H1 (cell line): Measurements from ENCODE around the gene ACTG1. TPM values are rescaled to one million over a fixed set of nuclear protein-coding genes. Genes with fewer than 3 reads are reported as not detected.

Source experiments
- CTBP2 ChIP-seq: IDR thresholded peaks from 2 replicates; pipeline ENCODE4 v1.7.0; 2011; ENCODE audit warnings: borderline replicate concordance, mild to moderate bottlenecking, moderate library complexity, mixed read lengths, low read length; ENCODE audit not compliant: insufficient read depth, insufficient read length
- EGR1 ChIP-seq: IDR thresholded peaks from 2 replicates; pipeline ENCODE4 v1.6.1; 2011; ENCODE audit warnings: low read depth, low read length, borderline replicate concordance
- FOSL1 ChIP-seq: IDR thresholded peaks from 2 replicates; pipeline ENCODE4 v1.6.1; 2011; ENCODE audit warnings: mild to moderate bottlenecking, low read depth, low read length, moderate library complexity; ENCODE audit not compliant: insufficient read depth
- GABPA ChIP-seq: IDR thresholded peaks from 2 replicates; pipeline ENCODE4 v1.6.1; 2011; ENCODE audit warnings: mild to moderate bottlenecking, low read length, moderate library complexity, borderline replicate concordance; ENCODE audit not compliant: insufficient read depth
- JUN ChIP-seq: IDR thresholded peaks from 2 replicates; pipeline ENCODE4 v1.6.1; 2011; ENCODE audit warnings: low read depth, mild to moderate bottlenecking, improper control_type of control experiment, low read length
- KDM1A ChIP-seq: fragments of 200-600, 300-600 bp; sonication (generic); IDR thresholded peaks from 2 replicates; pipeline ENCODE4 v1.7.1; 2016; ENCODE audit warnings: mild to moderate bottlenecking, low read length, borderline replicate concordance
- KDM4A ChIP-seq: IDR thresholded peaks from one replicate; pipeline ENCODE4 v1.7.1; 2012; ENCODE audit warnings: low read depth, mild to moderate bottlenecking, moderate library complexity, low read length, inconsistent platforms; ENCODE audit not compliant: severe bottlenecking
- RBBP5 ChIP-seq: IDR thresholded peaks from 2 replicates; pipeline ENCODE4 v1.7.1; 2012; ENCODE audit warnings: low read depth, mild to moderate bottlenecking, inconsistent platforms, low read length, moderate library complexity, borderline replicate concordance
- RNF2 ChIP-seq: fragments of 200-900, 300-1000 bp; sonication (generic); IDR thresholded peaks from 2 replicates; pipeline ENCODE4 v1.7.1; 2016; ENCODE audit warnings: borderline replicate concordance, low read depth, mild to moderate bottlenecking, antibody characterized with exemption, low read length; ENCODE audit not compliant: poor library complexity, severe bottlenecking; ENCODE audit errors: missing control alignments
- SP4 ChIP-seq: IDR thresholded peaks from 2 replicates; pipeline ENCODE4 v1.6.1; 2012; ENCODE audit warnings: low read length, inconsistent platforms
- polyA plus RNA-seq, 7 experiments: library from polyadenylated mRNA; depleted of rRNA in 3 of 7; stranded (reverse) in 5 of 7; unstranded in 2 of 7; fragments of >200 nt in 5 of 7; fragments of 200-250 nt in 2 of 7; gene quantifications; 1 replicate in 5 of 7; 2 replicates in 1 of 7; 4 replicates in 1 of 7; pipeline versions ENCODE4 v1.2.1 to v1.2.3, GENCODE V29; 2011 to 2013; ENCODE audit warnings: missing spikeins in 2 of 7, mixed read lengths in 2 of 7
- total RNA-seq: library from RNA; stranded (reverse); fragmentation: NEBNext Ultra II Directional; extraction: Animal tissue kit (Norgen Biotek cat#: 25700); gene quantifications from 2 replicates; pipeline ENCODE4 v1.2.1, GENCODE V29; 2021

ACTG1 gene
- total and polyA plus RNA-seq, 2 of the 8 experiments (the other 6 are each of a cell fraction or from before 2014, with no cell fraction given) = 3,535 to 5,010 TPM

GRCh38 chr17:81481073-81481799 lies 31.4 kb downstream of the ACTG1 start (continued):
- TF ChIP-seq SP4 = no peak
- peak; percentile 31 for TF ChIP-seq RNF2
- peak; percentile 12; the same call in 1 of the 2 replicates for TF ChIP-seq EGR1
- no peak for TF ChIP-seq CTBP2
- peak; percentile 93 for TF ChIP-seq KDM4A
- 0 out of 2 replicates have a peak, but pooled peaks have one; percentile 12 for TF ChIP-seq GABPA
- TF ChIP-seq KDM1A = no peak
- no peak for TF ChIP-seq FOSL1
- 0 out of 2 replicates have a peak, but pooled peaks have one; percentile 13 for TF ChIP-seq RBBP5
- no peak for TF ChIP-seq JUN
